HEK293T (cell line): ENCODE measurements around the gene DHX30.

Source experiments
- CTCF ChIA-PET: fragments of 350-600 bp; formaldehyde crosslinking; extraction: SDS; loops from one replicate; lab custom pipeline; 2021; ENCODE audit warnings: antibody characterized with exemption, inconsistent platforms; lab: Yijun Ruan, JAX
- POLR2A ChIA-PET: fragments of 350-600 bp; formaldehyde crosslinking; extraction: SDS; loops from one replicate; lab custom pipeline; 2020; ENCODE audit warnings: antibody characterized with exemption, inconsistent platforms; lab: Yijun Ruan, JAX
- DNase-seq: peaks from one replicate; pipeline ENCODE4 v3.0.0; 2012; ENCODE audit warnings: mixed read lengths; ENCODE audit errors: extremely low spot score
- ARNT ChIP-seq: fragments of 450-650 bp; IDR thresholded peaks from 2 replicates; pipeline ENCODE4 v1.6.1; 2017; ENCODE audit warnings: mild to moderate bottlenecking
- BHLHE40 ChIP-seq: fragments of 450-650 bp; IDR thresholded peaks from 2 replicates; pipeline ENCODE4 v1.6.1; 2016; ENCODE audit warnings: mild to moderate bottlenecking, moderate library complexity, borderline replicate concordance
- CTBP1 ChIP-seq: fragments of 450-650 bp; IDR thresholded peaks from 2 replicates; pipeline ENCODE4 v1.6.1; 2016; ENCODE audit warnings: borderline replicate concordance
- ELF4 ChIP-seq: fragments of 450-650 bp; IDR thresholded peaks from 2 replicates; pipeline ENCODE4 v1.6.1; 2017; ENCODE audit warnings: antibody characterized with exemption
- FOXA1 ChIP-seq: fragments of 450-650 bp; IDR thresholded peaks from 2 replicates; pipeline ENCODE4 v1.6.1; 2016; ENCODE audit warnings: mild to moderate bottlenecking
- FOXK2 ChIP-seq: fragments of 450-650 bp; IDR thresholded peaks from 2 replicates; pipeline ENCODE4 v1.6.1; 2016; ENCODE audit warnings: mild to moderate bottlenecking
- FOXM1 ChIP-seq: fragments of 450-650 bp; IDR thresholded peaks from 2 replicates; pipeline ENCODE4 v1.6.1; 2017; ENCODE audit warnings: mild to moderate bottlenecking, borderline replicate concordance
- HDGF ChIP-seq: fragments of 450-650 bp; IDR thresholded peaks from 2 replicates; pipeline ENCODE4 v1.6.1; 2017; ENCODE audit warnings: antibody characterized with exemption, borderline replicate concordance
- L3MBTL2 ChIP-seq: fragments of 450-650 bp; conservative IDR thresholded peaks from 2 replicates; pipeline ENCODE4 v1.6.1; 2016; ENCODE audit warnings: mild to moderate bottlenecking
- LEF1 ChIP-seq: fragments of 450-650 bp; IDR thresholded peaks from 2 replicates; pipeline ENCODE4 v1.6.1; 2017; ENCODE audit warnings: mild to moderate bottlenecking, borderline replicate concordance
- NFRKB ChIP-seq: fragments of 450-650 bp; IDR thresholded peaks from 2 replicates; pipeline ENCODE4 v1.6.1; 2016; ENCODE audit warnings: mild to moderate bottlenecking, moderate library complexity
- PKNOX1 ChIP-seq: fragments of 450-650 bp; IDR thresholded peaks from 2 replicates; pipeline ENCODE4 v1.6.1; 2016
- SP1 ChIP-seq: fragments of 450-650 bp; IDR thresholded peaks from 2 replicates; pipeline ENCODE4 v1.6.1; 2017
- SUZ12 ChIP-seq: fragments of 450-650 bp; IDR thresholded peaks from 2 replicates; pipeline ENCODE4 v1.6.1; 2016; ENCODE audit warnings: mild to moderate bottlenecking
- TARDBP ChIP-seq: fragments of 450-650 bp; IDR thresholded peaks from 2 replicates; pipeline ENCODE4 v1.6.1; 2016
- ZNF384 ChIP-seq: fragments of 450-650 bp; IDR thresholded peaks from 2 replicates; pipeline ENCODE4 v1.6.1; 2016

The DHX30 gene

GRCh38 chr3:47841786-47842349, 38.9 kb downstream of the DHX30 start:
- DNase-seq: no peak
- CTCF ChIA-PET: no interaction called here
- TF ChIP-seq LEF1 (no peak), FOXK2 (no peak), SP1 (no peak), TARDBP (no peak), L3MBTL2 (no peak), ZNF384 (no peak), FOXM1 (no peak), PKNOX1 (no peak), ARNT (no peak), ELF4 (no peak), HDGF (no peak), NFRKB (no peak)
- POLR2A ChIA-PET: no interaction called here

DNA sequence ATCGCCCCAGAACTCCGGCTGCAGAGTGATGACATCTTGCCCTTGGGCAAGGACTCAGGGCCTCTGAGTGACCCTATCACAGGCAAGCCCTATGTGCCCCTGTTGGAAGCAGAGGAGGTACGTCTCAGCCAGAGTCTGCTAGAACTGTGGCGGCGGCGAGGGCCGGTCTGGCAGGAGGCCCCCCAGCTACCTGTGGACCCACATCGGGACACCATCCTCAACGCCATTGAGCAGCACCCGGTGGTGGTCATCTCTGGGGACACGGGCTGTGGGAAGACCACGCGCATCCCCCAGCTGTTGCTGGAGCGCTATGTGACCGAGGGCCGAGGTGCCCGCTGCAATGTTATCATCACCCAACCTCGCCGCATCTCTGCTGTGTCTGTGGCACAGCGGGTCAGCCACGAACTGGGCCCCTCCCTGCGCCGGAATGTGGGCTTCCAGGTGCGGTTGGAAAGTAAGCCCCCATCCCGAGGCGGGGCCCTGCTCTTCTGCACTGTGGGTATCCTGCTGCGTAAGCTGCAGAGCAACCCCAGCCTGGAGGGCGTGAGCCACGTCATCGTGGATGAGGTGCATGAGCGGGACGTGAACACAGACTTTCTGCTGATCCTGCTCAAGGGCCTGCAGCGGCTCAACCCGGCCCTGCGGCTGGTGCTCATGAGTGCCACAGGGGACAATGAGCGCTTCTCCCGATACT, 43.4 kb downstream of the DHX30 start:
- CTCF ChIA-PET: no interaction called here
- DNase-seq: no peak
- POLR2A ChIA-PET: no interaction called here
- no peak for TF ChIP-seq FOXK2
- TF ChIP-seq CTBP1: no peak
- TF ChIP-seq SP1: no peak
- TF ChIP-seq BHLHE40: no peak
- no peak for TF ChIP-seq FOXM1
- TF ChIP-seq ARNT: no peak
- TF ChIP-seq FOXA1: no peak
- TF ChIP-seq LEF1: no peak

DNA sequence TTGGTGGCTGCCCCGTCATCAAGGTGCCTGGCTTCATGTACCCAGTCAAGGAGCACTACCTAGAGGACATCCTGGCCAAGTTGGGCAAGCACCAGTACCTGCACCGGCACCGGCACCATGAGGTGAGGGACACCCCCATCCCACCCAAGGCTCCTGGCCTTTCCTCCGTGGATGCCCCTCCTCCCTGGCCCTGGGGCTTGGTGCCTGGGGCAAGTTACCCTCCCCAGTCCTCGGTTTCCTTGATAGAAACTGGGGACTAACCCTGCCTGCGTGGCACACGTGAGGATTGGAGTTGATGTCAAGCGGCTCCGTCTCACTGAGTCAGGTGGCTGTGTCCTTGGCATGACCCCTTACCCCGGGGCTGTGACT, 43.9 kb downstream of the DHX30 start:
- ChIA-PET CTCF (no interaction called here), POLR2A (no interaction called here)
- DNase-seq: no peak
- no peak for TF ChIP-seq FOXK2
- TF ChIP-seq SP1: no peak
- TF ChIP-seq TARDBP: no peak
- no peak for TF ChIP-seq HDGF
- TF ChIP-seq LEF1: no peak
- TF ChIP-seq FOXA1: no peak
- TF ChIP-seq FOXM1: no peak
- TF ChIP-seq ZNF384: no peak
- no peak for TF ChIP-seq CTBP1
- no peak for TF ChIP-seq PKNOX1
- no peak for TF ChIP-seq BHLHE40
- no peak for TF ChIP-seq ARNT
- TF ChIP-seq SUZ12: no peak
- no peak for TF ChIP-seq NFRKB

DNA sequence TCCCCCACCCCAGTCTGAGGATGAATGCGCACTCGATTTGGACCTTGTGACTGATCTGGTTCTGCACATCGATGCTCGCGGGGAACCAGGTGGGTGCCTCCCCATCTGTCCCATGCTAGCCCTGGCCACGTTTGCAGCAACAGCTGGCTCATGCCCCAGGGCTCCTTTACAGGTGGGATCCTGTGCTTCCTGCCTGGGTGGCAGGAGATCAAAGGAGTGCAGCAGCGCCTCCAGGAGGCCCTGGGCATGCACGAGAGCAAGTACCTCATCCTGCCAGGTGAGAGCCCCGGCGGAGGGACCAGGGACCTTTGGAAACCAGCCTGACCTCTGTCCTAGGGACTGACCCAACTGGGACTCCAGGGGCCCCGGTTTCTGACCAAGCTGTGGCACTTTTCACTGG, 44.3 kb downstream of the DHX30 start:
- TF ChIP-seq NFRKB (no peak), FOXM1 (no peak), SUZ12 (no peak), TARDBP (no peak), ARNT (no peak), ELF4 (no peak), HDGF (no peak), FOXA1 (no peak), ZNF384 (no peak), FOXK2 (no peak), L3MBTL2 (no peak), LEF1 (no peak), SP1 (no peak), CTBP1 (no peak), BHLHE40 (no peak), PKNOX1 (no peak)
- no peak for DNase-seq
- ChIA-PET POLR2A (no interaction called here), CTCF (no interaction called here)

DNA sequence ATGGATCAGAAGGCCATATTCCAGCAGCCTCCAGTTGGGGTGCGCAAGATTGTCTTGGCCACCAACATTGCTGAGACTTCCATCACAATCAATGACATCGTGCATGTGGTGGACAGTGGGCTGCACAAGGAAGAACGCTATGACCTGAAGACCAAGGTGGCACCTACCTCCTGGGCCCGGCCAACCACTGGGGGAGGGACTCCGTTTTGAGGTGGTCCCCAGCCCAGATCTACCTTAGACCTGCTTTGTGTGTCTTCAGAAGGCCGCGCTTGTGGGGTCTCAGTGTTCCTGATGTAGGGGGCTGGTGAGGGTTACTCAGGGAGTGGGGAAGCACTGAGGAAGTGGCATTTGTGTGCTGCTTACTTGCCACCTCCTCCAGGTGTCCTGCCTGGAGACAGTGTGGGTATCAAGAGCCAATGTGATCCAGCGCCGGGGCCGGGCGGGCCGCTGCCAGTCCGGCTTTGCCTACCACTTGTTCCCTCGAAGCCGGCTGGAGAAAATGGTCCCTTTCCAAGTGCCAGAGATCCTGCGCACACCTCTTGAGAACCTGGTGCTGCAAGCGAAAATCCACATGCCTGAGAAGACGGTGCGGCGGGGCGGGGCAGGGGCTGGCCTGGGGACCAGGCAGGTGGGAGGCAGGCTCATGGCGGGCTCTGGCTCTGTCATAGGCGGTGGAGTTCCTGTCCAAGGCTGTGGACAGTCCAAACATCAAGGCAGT, 45.0 kb downstream of the DHX30 start:
- CTCF ChIA-PET: no interaction called here
- DNase-seq: no peak
- POLR2A ChIA-PET: no interaction called here
- TF ChIP-seq CTBP1 (no peak), FOXK2 (no peak), LEF1 (no peak), FOXM1 (no peak), PKNOX1 (no peak), SUZ12 (no peak), ELF4 (no peak), NFRKB (no peak), L3MBTL2 (no peak), ZNF384 (no peak), TARDBP (no peak), HDGF (no peak)
